NCI-H446 treated with DMSO at 0.1 percent for 48 hours (cell line): ENCODE results near the gene TSTD1.
"Not testable (repeated sequence)": the region's sequence is repeated elsewhere in the genome, so short reads cannot be mapped to it uniquely, and the experiment has no call there.

ENCODE experiments used
- DNase-seq: peaks from one replicate; lab custom pipeline; 2025; lab: John Stamatoyannopoulos, UW

TSTD1 gene

DNA sequence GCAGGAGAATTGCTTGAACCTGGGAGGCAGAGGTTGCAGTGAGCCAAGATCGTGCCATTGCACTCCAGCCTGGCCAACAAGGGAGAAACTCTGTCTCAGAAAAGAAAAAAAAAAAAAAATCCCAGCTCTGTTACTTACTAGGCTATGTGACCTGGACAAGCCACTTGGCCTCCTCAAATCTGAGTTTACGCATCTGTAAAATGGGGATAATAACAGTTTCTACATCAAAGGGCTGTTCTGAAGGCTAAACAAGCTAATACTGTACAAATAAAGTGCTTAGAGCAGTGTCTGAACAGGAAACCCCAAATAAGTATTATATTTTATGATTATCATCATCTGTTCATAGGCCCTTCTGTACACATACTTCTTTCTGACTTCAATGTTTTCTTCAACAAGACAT is 31.4 kb downstream of the TSTD1 start:
- no peak for DNase-seq

DNA sequence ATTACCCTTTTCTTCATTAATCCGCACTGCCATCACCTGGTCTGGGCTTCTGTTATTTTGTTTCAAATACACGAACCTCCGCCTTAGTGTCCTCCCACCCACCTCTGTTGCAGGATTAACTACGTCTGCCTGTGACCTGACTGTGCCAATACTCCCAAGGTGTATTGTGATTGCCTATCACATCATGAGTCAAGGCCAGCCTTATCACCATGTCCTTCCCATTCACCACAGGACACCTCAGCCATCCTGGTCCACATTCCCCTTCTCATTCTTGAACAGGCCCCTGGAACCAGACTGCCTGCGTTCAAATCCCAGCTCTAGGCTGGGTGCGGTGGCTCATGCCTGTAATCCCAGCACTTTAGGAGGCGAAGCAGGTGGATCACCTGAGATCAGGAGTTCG is 32.2 kb downstream of the TSTD1 start:
- DNase-seq = no peak

DNA sequence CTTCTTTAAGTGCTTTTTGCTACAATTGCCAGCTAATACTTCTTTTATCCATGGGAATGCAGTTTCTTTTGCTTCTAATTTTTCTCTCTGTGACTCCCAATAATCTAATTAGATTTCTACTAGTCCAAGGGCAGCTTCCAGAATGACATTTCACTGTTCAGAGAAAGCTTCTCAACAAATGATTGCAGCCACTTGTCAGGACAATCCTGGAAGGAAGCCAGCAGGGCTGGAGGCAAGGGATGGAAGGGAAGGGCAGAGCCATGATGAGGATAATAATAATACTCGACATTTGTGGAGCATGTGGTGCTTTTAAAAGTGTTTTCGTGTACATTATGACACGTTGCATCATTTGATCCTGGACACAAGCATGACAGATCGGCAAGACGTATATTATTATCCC is 37.2 kb downstream of the TSTD1 start:
- DNase-seq = no peak

DNA sequence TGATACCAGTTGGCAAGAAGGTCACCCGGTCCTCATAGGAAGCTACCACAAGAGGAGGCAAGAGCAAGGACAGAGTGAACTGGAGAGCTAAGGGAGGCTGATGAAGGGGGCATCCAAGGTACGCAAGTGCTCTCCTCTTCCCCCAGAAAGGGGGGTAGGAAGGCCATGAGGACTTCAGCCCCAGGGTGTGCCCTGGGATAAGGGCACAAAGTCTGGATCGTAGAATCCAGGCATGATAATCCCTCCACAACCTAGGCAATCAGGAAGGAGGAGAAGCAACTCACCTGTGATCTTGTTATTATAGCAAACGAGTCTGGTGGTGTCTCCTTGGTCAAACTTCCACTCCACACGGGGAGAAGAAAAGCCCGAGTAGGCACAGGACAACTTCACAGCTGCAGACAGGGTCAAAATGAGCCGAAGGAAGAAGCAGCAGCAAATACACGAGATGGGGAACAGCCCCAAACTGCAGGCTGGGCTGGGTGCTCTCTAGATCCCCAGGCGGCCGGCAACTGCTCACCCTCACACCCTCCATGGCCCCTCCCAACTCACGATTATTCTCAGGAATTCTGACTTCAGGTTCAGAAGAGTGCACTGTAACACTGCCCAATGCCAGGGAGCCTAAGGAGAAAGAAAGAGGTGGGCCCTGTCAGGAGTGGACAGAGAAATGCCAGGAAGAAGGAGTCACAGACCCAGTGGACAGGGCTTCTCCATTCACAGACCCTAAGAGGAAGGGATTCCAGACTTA is 37.9 kb downstream of the TSTD1 start:
- DNase-seq = no peak

DNA sequence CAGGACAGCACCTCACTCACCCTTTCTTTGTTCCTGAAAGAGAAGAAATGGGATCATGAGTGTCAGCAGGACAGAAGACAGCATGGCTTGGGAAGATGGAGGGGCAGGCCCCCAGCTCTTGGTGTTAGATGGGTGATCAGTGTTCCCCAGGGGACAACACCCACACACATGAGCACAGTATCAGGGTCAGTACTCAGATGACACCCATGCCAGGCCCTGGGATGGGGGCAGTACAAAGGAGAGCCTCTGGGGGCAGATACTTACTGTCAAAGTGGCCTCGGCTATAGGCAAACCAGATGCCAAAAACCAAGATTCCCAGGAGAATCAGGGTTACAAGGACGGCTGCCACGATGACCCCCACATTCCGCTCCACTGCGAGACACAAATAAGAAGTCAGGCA is 39.4 kb downstream of the TSTD1 start:
- DNase-seq = no peak

DNA sequence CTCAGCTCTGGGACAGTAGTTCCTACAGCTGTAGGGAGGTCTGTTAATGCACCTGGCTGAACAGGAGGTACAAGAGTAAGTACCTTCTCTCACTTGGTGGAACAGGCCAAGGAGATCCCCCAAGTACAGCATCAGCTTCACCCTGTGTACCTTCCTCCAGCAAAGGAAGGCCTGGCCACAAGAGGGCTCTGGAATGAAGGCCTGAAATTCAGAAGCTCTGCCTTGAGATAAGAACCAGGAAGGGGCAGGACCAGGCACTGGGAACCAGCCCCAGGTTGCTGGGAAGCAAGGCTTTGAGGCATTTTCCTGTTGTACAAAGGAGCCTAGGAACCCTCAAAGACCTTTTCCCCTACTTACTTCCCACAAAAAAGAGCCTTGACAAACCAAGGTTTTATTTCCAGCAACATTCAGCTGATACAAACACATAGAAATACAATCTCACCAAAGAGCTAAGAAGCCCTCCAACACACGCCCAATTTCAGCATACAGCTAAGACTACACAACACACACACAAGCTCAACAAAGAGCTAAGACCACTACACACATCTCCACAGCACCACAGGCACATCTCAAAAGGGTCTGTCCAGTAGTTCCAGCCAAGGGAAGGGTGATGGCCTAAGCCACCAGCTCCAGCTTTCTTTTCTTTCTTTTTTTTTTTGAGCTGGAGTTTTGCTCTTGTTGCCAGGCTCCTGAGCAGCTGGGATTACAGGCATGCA is 41.3 kb downstream of the TSTD1 start:
- no peak for DNase-seq

DNA sequence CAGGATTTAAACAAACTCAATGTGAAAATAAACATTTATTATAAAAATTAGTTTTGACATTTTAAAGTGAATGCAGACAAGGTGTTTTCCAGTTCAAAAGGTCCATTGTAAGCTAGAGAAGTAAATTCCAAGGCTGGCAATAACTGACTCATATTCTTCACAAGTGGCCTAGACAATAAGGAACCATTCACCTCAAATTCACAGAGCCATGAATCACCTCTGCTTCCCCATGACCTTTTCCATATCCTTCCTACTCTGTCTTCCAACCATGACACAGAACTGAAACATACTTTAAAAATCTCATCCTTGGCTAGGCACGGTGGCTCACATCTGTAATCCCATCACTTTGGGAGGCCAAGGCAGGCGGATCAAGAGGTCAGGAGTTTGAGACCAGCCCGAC is 42.6 kb downstream of the TSTD1 start:
- no peak for DNase-seq

DNA sequence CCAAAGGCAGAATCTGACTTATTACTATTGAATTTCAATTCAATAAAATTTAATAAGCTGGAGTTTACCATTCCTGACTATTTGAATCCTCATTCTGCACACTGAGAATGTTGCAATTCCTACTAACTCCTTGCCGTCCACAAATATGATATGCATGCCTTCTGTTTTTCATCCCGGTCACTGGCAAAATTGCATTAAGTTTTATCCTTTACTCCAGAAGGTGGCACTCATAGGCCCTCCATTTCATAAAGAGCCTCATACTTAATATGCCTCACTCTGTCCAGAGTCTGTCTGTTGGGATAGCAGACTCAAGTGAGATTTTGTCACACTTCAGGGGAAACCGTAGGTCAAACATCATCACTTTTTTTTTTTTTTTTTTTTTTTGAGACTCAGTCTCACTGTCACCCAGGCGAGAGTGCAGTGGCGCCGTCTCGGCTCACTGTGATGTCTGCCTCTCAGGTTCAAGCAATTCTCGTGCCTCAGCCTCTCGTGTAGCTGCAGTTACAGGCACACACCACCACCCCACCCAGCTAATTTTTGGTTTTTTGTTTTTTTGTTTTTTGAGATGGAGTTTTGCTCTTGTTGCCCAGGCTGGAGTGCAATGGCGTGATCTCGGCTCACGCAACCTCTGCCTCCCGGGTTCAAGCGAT is 45.1 kb downstream of the TSTD1 start:
- no peak for DNase-seq

DNA sequence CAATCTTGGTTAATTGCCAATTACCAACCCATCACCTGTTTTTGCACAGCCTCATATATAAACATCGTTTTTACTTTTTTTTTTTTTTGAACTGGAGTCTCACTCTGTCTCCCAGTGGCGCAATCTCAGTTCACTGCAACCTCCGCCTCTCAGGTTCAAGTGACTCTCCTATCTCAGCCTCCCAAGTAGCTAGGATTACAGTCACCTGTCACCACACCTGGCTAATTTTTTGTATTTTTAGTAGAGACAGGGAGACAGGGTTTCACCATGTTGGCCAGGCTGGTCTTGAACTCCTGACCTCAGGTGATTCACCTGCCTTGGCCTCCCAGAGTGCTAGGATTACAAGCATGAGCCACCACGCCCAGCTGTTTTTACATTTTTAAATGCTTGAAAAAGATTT is 46.7 kb downstream of the TSTD1 start:
- not testable (repeated sequence) for DNase-seq
